VCaP (cell line): ENCODE results near the gene ROR2.

Experiments used
- H3K27ac ChIP-seq: fragments of 450-650 bp; 2 replicates; pipeline ENCODE4 v1.5.1; 2017
- TF ChIP-seq, protein P1 (sequence below): fragments of 450-650 bp; conservative IDR thresholded peaks from 2 replicates; pipeline ENCODE4 v1.5.1; 2017; ENCODE audit warnings: mild to moderate bottlenecking, moderate library complexity

ROR2 gene

DNA sequence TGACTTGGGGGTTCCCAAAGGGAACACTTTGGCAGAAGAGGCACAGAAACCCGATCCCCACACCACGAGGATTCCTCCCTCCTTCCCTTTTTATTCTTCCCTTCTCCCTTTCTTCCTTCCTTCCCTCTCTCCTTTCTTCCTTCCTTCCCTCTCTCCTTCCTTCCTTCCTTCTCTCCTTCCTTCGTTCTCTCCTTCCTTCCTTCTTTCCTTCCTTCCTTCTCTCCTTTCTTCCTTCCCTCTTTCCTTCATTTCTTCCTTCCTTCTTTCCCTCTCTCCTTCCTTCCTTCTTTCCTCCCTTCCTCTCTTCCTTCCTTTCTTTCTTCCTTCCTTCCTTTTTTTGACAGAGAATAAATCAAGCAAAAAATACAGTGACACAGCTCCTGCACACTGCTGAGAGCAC is 358.4 kb downstream of the ROR2 start:
- TF ChIP-seq, protein P1, sequence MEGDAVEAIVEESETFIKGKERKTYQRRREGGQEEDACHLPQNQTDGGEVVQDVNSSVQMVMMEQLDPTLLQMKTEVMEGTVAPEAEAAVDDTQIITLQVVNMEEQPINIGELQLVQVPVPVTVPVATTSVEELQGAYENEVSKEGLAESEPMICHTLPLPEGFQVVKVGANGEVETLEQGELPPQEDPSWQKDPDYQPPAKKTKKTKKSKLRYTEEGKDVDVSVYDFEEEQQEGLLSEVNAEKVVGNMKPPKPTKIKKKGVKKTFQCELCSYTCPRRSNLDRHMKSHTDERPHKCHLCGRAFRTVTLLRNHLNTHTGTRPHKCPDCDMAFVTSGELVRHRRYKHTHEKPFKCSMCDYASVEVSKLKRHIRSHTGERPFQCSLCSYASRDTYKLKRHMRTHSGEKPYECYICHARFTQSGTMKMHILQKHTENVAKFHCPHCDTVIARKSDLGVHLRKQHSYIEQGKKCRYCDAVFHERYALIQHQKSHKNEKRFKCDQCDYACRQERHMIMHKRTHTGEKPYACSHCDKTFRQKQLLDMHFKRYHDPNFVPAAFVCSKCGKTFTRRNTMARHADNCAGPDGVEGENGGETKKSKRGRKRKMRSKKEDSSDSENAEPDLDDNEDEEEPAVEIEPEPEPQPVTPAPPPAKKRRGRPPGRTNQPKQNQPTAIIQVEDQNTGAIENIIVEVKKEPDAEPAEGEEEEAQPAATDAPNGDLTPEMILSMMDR: no peak
- H3K27ac ChIP-seq: no peak overlapping the region

DNA sequence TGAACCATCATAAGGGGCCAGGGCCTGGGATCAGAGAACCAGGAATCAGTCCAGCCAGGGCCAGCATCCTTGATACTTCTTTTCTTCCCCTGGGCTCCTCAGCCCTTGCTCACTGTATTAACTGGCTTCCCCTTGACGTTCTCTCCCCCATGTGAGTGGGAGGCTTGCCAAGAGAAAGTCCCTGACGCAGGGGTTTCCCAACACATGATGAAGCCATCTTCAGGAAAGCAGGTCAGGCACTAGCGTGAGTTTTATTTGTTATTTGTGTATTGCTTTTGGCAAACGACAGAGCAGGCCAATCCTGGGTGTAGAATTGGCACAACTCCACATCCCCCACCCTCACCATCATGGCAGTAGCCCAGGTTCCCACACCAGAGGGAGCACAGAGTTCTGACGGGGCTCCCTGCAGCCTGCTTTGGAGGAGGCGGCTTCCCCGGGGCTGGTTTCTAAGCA is 360.9 kb downstream of the ROR2 start:
- TF ChIP-seq, protein P1: no peak
- no peak overlapping the region for H3K27ac ChIP-seq

DNA sequence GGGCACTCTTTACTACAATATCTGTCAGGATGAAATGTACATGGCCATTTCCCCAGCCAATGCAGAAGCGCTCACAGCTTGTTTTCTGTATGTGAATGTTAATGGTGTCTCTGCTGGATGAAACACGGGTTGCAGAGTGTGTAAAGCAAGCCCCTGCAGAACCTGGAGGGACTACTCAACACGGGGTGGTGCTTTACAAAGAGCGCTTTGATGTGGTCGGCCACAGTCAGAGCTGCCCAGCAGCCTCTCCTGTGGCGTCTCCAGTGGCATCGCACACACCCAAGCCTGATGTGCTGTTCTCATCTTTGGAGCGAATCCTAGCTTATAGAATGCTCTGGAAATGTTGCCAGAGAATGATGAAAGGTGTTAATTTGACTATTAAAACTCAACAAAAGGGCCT is 363.7 kb downstream of the ROR2 start:
- H3K27ac ChIP-seq: no peak overlapping the region
- TF ChIP-seq, protein P1: no peak

DNA sequence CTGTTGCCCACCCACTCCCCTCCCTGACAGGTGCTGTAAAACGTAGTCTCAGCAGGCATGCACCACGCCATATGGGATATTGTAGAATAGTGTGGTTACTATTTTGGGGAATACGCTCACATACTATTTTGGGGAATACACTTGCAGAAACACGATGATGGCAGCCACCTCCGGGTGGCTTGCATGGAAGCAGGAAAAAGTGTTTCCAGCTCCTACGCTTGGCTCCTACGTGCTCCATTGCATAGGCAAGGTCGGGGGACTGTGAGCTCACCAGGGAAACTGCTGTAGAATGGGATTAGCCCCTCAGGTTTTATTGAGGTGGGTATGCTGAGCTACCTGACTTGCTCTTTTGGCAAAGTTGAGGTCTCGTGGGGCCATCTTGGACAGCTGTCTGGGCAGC is 366.1 kb downstream of the ROR2 start:
- H3K27ac ChIP-seq: no peak overlapping the region
- TF ChIP-seq, protein P1: no peak

DNA sequence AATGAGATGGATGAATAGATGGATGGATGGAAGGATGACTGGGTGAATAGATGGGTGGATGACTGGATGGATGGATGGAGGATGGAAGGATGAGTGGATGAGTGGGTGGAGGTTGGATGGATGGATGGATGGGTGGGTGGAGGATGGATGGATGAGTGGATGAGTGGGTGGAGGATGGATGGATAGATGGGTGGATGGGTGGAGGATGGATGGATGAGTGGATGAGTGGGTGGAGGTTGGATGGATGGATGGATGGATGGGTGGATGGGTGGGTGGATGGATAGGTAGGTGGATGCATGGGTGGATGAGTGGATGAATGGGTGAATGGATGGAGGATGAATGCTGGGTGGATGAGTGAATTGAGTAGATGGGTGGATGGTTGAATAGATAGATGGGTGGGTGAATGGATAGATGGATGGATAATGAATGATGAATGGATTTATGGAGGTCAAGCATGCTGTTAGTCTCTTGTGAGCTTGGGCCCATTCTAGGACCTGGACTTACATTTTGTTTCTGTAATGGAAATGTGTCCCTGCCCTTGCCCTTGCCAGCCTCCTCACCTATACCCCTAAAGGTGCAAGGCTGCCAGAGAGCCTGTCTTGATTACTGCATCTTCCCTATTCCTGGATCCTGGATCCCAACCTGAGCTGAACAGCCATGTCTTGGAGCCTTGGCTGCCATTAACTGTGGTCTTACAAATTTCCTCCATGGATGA is 366.7 kb downstream of the ROR2 start:
- TF ChIP-seq, protein P1: no peak
- H3K27ac ChIP-seq: no peak overlapping the region

DNA sequence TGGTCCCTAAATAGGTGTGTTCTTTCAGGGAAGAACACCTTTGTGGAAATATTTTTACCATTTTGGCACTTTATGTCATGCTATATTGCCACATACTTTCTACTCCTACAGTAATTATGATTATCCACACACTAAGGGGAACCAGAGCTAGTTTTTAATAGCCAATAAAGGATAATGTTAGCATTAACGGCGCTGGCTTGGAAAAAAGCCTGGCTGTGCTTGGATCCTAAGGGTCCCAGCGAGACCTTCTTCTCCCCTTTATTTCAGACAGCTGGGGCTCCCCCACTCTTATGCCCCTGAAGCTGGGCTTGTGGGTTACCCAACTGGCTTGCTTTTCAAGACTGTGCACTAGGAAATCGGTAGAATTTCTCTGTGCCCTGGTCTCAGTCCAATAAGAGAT is 367.8 kb downstream of the ROR2 start:
- TF ChIP-seq, protein P1: no peak
- no peak overlapping the region for H3K27ac ChIP-seq

DNA sequence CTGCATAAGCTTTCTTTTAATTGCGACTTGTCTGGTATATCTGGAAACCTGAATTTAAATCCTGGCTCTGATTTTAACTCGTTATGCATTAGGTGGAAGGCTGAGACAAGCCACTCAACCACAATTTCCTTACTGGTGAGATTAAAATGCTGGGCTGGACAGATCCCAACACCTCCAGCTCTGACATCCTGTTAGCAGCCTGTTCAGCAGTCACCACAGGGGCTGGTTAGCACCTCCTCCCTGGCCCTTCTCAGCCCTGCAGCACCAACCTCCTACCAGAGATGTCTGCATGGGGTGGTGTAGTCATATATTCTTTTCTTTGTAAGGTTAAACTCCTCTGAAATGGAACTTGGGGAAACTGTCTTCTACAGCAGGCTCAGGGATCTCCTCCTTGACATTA is 369.9 kb downstream of the ROR2 start:
- TF ChIP-seq, protein P1: no peak
- H3K27ac ChIP-seq: no peak overlapping the region
